RCC 7860 (cell line): Measurements from ENCODE around the gene CPPED1.
"Not testable (repeated sequence)": the region's sequence is repeated elsewhere in the genome, so short reads cannot be mapped to it uniquely, and the experiment has no call there.

Source experiments
- DNase-seq: peaks from one replicate; pipeline ENCODE4 v3.0.0-alpha.2; 2015; ENCODE audit warnings: low spot score
- FAIRE-seq: peaks from 2 replicates; lab custom pipeline; 2012; peaks lifted over from hg19 to GRCh38; lab: Jason Lieb, UNC

The CPPED1 gene

GRCh38 chr16:12771341-12771798, 32.3 kb downstream of the CPPED1 start:
- DNase-seq (no peak), FAIRE-seq (no peak)

GRCh38 chr16:12769525-12769924, 34.2 kb downstream of the CPPED1 start:
- DNase-seq (no peak), FAIRE-seq (no peak)

- no peak for FAIRE-seq
- no peak for DNase-seq
These were observed 35.8 kb downstream of the CPPED1 start for GRCh38 chr16:12767897-12768296.

GRCh38 chr16:12766853-12767252, 36.8 kb downstream of the CPPED1 start:
- DNase-seq (no peak), FAIRE-seq (no peak)

GRCh38 chr16:12766208-12766607, 37.5 kb downstream of the CPPED1 start:
- DNase-seq, FAIRE-seq: not testable (repeated sequence)

GRCh38 chr16:12764813-12765488, 38.7 kb downstream of the CPPED1 start:
- DNase-seq = no peak
- FAIRE-seq = no peak

GRCh38 chr16:12763517-12763916, 40.2 kb downstream of the CPPED1 start:
- FAIRE-seq (no peak), DNase-seq (no peak)

GRCh38 chr16:12760819-12761611, 42.7 kb downstream of the CPPED1 start:
- DNase-seq (no peak), FAIRE-seq (no peak)

- DNase-seq = no peak
- FAIRE-seq = no peak
These were observed 44.8 kb downstream of the CPPED1 start for GRCh38 chr16:12758670-12759558.

- DNase-seq = peak; percentile 17
- no peak for FAIRE-seq
These were observed 45.5 kb downstream of the CPPED1 start for GRCh38 chr16:12758031-12758669.

- no peak for DNase-seq
- no peak for FAIRE-seq
These were observed 46.1 kb downstream of the CPPED1 start for GRCh38 chr16:12757546-12757945.

GRCh38 chr16:12754824-12755543, 48.7 kb downstream of the CPPED1 start:
- FAIRE-seq = no peak
- no peak for DNase-seq

- no peak for DNase-seq
These were observed 50.3 kb downstream of the CPPED1 start for GRCh38 chr16:12753203-12754023.

GRCh38 chr16:12752159-12752558, 51.5 kb downstream of the CPPED1 start:
- DNase-seq (no peak), FAIRE-seq (no peak)

More at GRCh38 chr16:12753203-12754023, 50.3 kb downstream of the CPPED1 start:
- no peak for FAIRE-seq

GRCh38 chr16:12750554-12750918, 53.2 kb downstream of the CPPED1 start:
- peak; percentile 34 for DNase-seq
- FAIRE-seq = peak; percentile 57

- FAIRE-seq = no peak
- no peak for DNase-seq
These were observed 54.6 kb downstream of the CPPED1 start for GRCh38 chr16:12749076-12749475.

- no peak for FAIRE-seq
- no peak for DNase-seq
These were observed 55.9 kb downstream of the CPPED1 start for GRCh38 chr16:12747827-12748226.

- DNase-seq = no peak
- FAIRE-seq = no peak
These were observed 56.4 kb downstream of the CPPED1 start for GRCh38 chr16:12747261-12747660.

GRCh38 chr16:12744860-12745259, 58.8 kb downstream of the CPPED1 start:
- FAIRE-seq (no peak), DNase-seq (no peak)
